ENCODE data around the gene ITGA5.
A peak's percentile ranks its signal among the peaks of the same experiment; 100 is the strongest.

Gene ITGA5

DNA sequence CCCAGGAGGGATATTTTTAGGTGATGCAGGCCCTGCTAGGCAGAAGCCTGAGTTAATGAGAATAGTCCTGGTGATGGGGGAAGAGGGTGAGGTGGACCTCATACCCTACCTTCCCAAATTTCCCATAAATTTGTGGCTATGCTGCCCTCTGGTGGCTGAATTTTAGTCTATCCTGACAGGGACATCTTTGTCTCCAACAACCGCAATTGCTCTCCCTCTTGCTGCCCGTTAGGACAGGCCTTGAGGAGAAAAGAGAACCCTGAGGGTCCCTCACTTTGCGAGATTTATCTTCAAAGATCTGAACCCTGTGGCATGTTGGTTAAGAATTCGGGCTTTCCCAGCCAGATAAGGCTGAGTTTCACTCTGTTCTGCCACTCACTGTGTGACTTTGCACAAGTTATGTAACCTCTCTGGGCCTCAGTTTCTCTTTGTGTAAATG, 24.8 kb downstream of the ITGA5 start:
- no peak overlapping the region for H2AFZ ChIP-seq (ENCODE audit: low read depth, low read length, severe bottlenecking)
- H3K4me2 ChIP-seq (ENCODE audit: low read depth, low read length, poor library complexity, severe bottlenecking): no peak overlapping the region
- TF ChIP-seq, protein P1, sequence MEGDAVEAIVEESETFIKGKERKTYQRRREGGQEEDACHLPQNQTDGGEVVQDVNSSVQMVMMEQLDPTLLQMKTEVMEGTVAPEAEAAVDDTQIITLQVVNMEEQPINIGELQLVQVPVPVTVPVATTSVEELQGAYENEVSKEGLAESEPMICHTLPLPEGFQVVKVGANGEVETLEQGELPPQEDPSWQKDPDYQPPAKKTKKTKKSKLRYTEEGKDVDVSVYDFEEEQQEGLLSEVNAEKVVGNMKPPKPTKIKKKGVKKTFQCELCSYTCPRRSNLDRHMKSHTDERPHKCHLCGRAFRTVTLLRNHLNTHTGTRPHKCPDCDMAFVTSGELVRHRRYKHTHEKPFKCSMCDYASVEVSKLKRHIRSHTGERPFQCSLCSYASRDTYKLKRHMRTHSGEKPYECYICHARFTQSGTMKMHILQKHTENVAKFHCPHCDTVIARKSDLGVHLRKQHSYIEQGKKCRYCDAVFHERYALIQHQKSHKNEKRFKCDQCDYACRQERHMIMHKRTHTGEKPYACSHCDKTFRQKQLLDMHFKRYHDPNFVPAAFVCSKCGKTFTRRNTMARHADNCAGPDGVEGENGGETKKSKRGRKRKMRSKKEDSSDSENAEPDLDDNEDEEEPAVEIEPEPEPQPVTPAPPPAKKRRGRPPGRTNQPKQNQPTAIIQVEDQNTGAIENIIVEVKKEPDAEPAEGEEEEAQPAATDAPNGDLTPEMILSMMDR (IDR thresholded peaks at IDR 0.05; ENCODE audit: insufficient read depth, low read length, poor library complexity, severe bottlenecking): peak; percentile 67
- no peak for TF ChIP-seq EZH2phosphoT487 (conservative IDR thresholded peaks at IDR 0.05; ENCODE audit: low read length)
- no peaks in the 10 kb centered on the region for H3K9me2 ChIP-seq (replicated peaks; ENCODE audit: insufficient read depth, low read length)
- no peak overlapping the region for H3K27ac ChIP-seq (ENCODE audit: low read depth, low read length)
- no peaks in the 10 kb centered on the region for H4K20me1 ChIP-seq (ENCODE audit: low read depth, low read length)
- H3K79me2 ChIP-seq (ENCODE audit: insufficient read depth, low read length): no peaks in the 10 kb centered on the region
- no peak overlapping the region for H3K4me3 ChIP-seq (ENCODE audit: insufficient read depth, low read length, poor library complexity, severe bottlenecking)
- no peaks in the 10 kb centered on the region for H3K27me3 ChIP-seq (ENCODE audit: low read length)
- H3K36me3 ChIP-seq (ENCODE audit: low read length): no peaks in the 10 kb centered on the region
- H3K9ac ChIP-seq (ENCODE audit: low read length): no peak overlapping the region
- no peaks in the 10 kb centered on the region for H3K9me3 ChIP-seq (ENCODE audit: insufficient read depth, low read length)
- no peaks in the 10 kb centered on the region for H3F3A ChIP-seq (ENCODE audit: insufficient read depth)

DNA sequence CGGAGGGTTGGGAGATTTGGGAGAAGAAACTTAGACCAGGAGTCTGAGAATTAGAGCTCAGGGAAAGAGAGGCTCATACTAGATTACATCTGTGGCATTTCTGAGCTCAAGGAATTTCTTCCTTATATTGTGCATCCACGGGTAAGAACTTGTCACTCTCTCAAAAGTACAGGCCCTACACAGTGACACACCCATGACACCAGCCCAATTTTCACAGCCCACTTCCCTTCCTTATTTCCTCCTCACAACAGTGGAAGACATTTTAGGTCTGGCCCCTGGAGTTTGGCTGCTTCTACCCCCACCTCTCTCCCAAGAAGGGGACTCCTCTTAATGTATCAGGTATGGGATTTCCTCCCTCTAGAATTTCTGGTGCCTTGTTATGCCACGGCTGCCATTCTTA, 25.3 kb downstream of the ITGA5 start:
- H3K27ac ChIP-seq (ENCODE audit: low read depth, low read length): no peak overlapping the region

DNA sequence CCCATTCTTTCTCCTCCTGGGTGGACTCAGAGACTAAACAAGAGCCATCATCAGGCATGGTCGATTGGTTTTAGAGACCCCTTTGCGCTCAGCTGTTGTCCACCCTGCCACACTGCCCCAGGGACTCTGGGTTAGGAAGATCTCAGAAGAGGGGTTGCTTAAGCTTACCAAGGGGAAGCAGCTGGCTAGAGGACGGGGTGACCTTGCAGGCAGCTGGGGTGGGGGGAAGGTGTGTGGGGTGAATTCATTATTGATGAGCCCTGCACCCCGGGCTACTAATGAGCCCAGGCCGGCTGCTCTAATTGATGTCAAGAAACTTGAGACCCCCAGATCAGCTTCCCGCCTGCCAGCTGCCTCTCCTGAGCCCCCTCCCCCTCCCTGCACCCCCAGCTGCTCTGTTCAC, 25.9 kb downstream of the ITGA5 start:
- TF ChIP-seq, protein P1 (IDR thresholded peaks at IDR 0.05; ENCODE audit: insufficient read depth, low read length, poor library complexity, severe bottlenecking): no peak
- TF ChIP-seq EZH2phosphoT487 (conservative IDR thresholded peaks at IDR 0.05; ENCODE audit: low read length): no peak
- H3K27ac ChIP-seq (ENCODE audit: low read depth, low read length): no peak overlapping the region
- no peaks in the 10 kb centered on the region for H3K27me3 ChIP-seq (ENCODE audit: low read length)
- H3K9ac ChIP-seq (ENCODE audit: low read length): no peak overlapping the region
- no peaks in the 10 kb centered on the region for H3K79me2 ChIP-seq (ENCODE audit: insufficient read depth, low read length)
- no peak overlapping the region for H3K4me3 ChIP-seq (ENCODE audit: insufficient read depth, low read length, poor library complexity, severe bottlenecking)
- no peaks in the 10 kb centered on the region for H3K36me3 ChIP-seq (ENCODE audit: low read length)
- no peaks in the 10 kb centered on the region for H4K20me1 ChIP-seq (ENCODE audit: low read depth, low read length)
- H3K4me2 ChIP-seq (ENCODE audit: low read depth, low read length, poor library complexity, severe bottlenecking): no peak overlapping the region
- H3F3A ChIP-seq (ENCODE audit: insufficient read depth): no peaks in the 10 kb centered on the region
- no peaks in the 10 kb centered on the region for H3K9me3 ChIP-seq (ENCODE audit: insufficient read depth, low read length)
- H3K9me2 ChIP-seq (replicated peaks; ENCODE audit: insufficient read depth, low read length): no peaks in the 10 kb centered on the region
- H2AFZ ChIP-seq (ENCODE audit: low read depth, low read length, severe bottlenecking): no peak overlapping the region

More for the DNA sequence above, 25.3 kb downstream of the ITGA5 start:
- Histone ChIP-seq H3K27me3 (ENCODE audit: low read length) (no peaks in the 10 kb centered on the region), H3K36me3 (ENCODE audit: low read length) (no peaks in the 10 kb centered on the region), H4K20me1 (ENCODE audit: low read depth, low read length) (no peaks in the 10 kb centered on the region), H3K9ac (ENCODE audit: low read length) (no peak overlapping the region), H2AFZ (ENCODE audit: low read depth, low read length, severe bottlenecking) (no peak overlapping the region), H3K9me2 (replicated peaks; ENCODE audit: insufficient read depth, low read length) (no peaks in the 10 kb centered on the region), H3K9me3 (ENCODE audit: insufficient read depth, low read length) (no peaks in the 10 kb centered on the region), H3F3A (ENCODE audit: insufficient read depth) (no peaks in the 10 kb centered on the region), H3K79me2 (ENCODE audit: insufficient read depth, low read length) (no peaks in the 10 kb centered on the region), H3K4me3 (ENCODE audit: insufficient read depth, low read length, poor library complexity, severe bottlenecking) (no peak overlapping the region), H3K4me2 (ENCODE audit: low read depth, low read length, poor library complexity, severe bottlenecking) (no peak overlapping the region)
- TF ChIP-seq, protein P1 (IDR thresholded peaks at IDR 0.05; ENCODE audit: insufficient read depth, low read length, poor library complexity, severe bottlenecking): no peak
- TF ChIP-seq EZH2phosphoT487 (conservative IDR thresholded peaks at IDR 0.05; ENCODE audit: low read length): no peak
